Suppressor macrophage treated with lipopolysaccharide for 4 hours (primary cell): ENCODE data around the gene RECK.

Experiments used
- DNase-seq: peaks from one replicate; pipeline ENCODE4 v3.0.0-alpha.2; 2020

The RECK gene

DNA sequence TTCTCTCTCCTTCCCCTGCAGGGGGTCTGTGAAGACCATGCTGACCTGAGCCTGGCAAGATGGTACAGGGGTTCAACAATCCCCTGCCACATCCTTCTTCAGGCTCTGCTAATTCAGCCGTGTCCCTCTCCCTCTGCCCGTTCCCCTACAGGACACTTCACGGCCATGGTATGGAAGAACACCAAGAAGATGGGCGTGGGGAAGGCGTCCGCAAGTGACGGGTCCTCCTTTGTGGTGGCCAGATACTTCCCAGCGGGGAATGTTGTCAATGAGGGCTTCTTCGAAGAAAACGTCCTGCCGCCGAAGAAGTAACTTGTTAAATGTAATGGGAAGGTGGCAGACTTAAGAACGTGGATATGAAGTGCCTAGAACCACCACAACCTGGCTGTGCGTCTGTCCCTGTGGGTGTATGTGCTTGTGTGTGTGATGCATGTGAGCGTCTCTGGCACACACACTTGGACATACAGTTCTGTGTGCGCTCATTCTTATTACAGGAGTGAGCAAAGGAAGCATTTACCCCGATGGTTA lies 125.6 kb downstream of the RECK start:
- no peak for DNase-seq

DNA sequence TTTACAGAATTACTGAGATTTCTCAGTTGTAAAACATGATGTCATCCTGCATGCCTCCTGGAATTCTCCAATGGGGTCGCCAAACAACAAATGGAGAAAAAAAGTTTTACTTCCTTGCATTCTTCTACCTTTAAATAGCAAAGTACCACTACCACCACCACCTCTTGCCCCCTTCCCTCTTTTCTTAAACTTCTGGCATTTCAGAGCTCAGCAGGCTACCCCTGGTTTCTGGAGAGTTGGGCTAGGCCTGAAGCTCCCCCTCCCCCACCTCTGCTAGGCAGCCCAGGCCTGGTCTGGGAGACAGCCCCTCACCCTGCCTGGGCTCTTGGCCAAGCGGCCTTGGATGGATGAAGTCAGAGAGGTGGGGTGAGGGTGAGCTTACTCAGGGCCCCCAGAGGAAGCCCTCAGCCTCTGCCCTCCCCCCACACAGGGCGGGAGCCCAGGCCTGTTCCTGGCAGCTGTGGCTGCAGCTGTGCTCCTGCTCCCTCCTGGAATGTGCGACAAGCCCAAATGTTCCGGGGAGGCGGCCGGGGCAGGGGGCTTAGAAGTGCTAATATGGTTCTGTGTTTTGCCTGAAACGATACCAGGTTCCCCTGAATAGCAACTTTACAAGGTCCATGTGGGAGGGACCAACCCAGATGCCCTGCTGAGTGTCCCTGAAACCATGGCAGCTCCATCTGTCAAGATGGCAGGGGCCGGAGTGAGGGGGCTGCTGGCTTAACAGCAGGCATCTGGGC lies 126.5 kb downstream of the RECK start:
- no peak for DNase-seq

GRCh38 chr9:36163786-36164170 lies 127.1 kb downstream of the RECK start:
- no peak for DNase-seq

DNA sequence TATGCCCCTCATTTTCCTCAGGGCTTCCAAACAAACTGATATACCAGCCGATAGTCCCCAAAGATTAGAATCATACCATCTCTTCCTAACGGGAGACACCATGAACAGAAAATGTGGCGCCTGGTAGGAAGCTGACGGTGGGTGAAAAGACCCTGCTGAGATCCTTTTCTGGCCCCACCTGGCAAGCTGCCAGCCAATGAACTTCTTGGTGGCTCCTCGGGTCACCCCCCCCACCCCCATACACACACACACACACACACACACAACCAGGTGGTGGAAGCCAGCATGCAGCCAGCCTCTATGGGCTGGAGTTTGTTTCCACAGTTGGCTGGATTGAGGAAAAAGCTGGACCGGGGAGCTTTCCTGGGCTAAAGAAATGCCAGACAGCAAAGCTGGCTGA lies 127.7 kb downstream of the RECK start:
- DNase-seq, result no peak

DNA sequence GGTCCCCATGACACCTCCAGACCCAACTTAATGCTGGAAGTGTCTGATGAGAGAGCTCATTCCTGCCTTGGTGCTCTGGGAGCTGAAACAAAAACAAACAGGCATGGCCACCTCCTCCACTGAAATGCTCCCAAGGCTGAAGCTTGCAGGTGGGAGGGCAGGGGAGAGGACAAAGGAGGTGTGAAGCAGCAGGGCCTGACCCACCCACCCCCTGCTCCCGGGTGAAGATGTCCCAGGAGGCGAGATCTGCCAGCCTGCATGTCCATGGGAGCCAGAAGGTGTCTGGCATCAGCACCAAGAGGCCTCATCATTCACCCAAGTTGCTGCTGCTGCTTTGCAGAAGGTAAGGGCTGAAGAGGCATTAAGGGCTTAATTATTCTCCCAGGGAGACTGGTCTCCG lies 128.3 kb downstream of the RECK start:
- no peak for DNase-seq

DNA sequence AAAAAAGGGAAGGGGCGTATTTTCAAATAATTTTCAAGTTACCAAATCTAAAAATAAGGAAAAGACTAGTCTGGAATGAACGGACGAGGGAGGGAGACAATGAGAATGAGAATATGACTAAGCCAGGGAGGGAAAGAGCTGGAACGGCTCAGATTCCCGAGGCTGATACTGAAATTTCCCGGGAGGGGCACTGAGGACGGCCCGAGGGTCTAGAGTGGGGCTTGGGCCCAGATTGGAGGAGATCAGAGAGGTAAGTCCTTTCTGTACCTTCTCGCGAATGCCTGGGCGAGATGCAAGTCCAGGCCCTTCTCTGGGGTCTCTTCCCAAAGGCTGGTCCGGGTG lies 129.1 kb downstream of the RECK start:
- DNase-seq, result no peak

- peak; percentile 92 for DNase-seq
Observed at GRCh38 chr9:36166168-36166927, 129.6 kb downstream of the RECK start.

GRCh38 chr9:36169166-36169565 lies 132.5 kb downstream of the RECK start, which contains the start of gene CCIN:
CCIN (plus strand) TSS chr9:36169388; CDS start chr9:36169503, 115 bp downstream.
- DNase-seq, result no peak

- no peak for DNase-seq
Observed at GRCh38 chr9:36169708-36170107, 133.0 kb downstream of the RECK start.

- DNase-seq, result no peak
Observed at GRCh38 chr9:36170531-36170930, 133.8 kb downstream of the RECK start.

DNA sequence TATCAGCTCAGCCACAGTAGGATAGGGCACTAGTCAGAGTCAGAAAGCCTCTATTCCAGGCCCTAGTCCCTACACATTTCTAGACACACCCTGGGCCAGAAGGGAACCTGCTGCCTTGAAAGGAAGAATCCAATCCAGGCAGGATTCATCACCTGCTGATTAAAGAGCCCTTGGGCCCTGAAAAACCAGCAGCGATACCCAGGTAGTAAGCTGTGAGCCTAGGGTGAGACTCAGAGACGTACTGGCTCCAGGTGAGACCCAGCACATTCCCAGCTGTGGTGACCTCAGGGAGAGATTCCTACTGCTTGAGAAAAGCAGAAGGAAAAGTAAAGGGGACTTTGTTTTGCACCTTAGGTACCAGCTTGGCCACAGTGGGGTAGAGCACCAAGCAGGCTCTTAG lies 137.1 kb downstream of the RECK start:
- no peak for DNase-seq
